GM23338 (cell line): ENCODE data around the gene MEF2A. TPM values are rescaled to one million over a fixed set of nuclear protein-coding genes. Genes with fewer than 3 reads are reported as not detected.

ENCODE experiments used
- ATAC-seq: fragments of 200-7000 bp; cut with Tn5 transposase; 3 replicates; pipeline ENCODE4 v1.9.1; 2020
- DNase-seq: peaks from one replicate; pipeline ENCODE4 v3.0.0-alpha.2; 2015; ENCODE audit warnings: low spot score
- H2AFZ ChIP-seq: fragments of 200-600 bp; sonication (generic); 2 replicates; pipeline ENCODE4 v1.8.0; 2016; ENCODE audit warnings: antibody characterized with exemption, mild to moderate bottlenecking, moderate library complexity
- H3F3A ChIP-seq: fragments of 200-600 bp; sonication (generic); replicated peaks from 2 replicates; pipeline ENCODE4 v1.8.0; 2017; ENCODE audit warnings: antibody characterized with exemption, mixed run types, low read depth
- H3K27ac ChIP-seq: fragments of 200-600 bp; sonication (generic); 2 replicates; pipeline ENCODE4 v1.6.1; 2016; ENCODE audit warnings: low read depth
- H3K27me3 ChIP-seq: fragments of 200-600 bp; sonication (generic); 2 replicates; pipeline ENCODE4 v1.8.0; 2016; ENCODE audit warnings: mild to moderate bottlenecking, mixed run types, moderate library complexity; ENCODE audit not compliant: insufficient read depth
- H3K36me3 ChIP-seq: fragments of 200-600 bp; sonication (generic); 2 replicates; pipeline ENCODE4 v1.8.0; 2016; ENCODE audit warnings: mild to moderate bottlenecking; ENCODE audit not compliant: insufficient read depth
- H3K4me1 ChIP-seq: fragments of 200-600 bp; sonication (generic); 2 replicates; pipeline ENCODE4 v1.8.0; 2016; ENCODE audit warnings: mild to moderate bottlenecking, moderate library complexity; ENCODE audit not compliant: insufficient read depth
- H3K4me2 ChIP-seq: fragments of 200-600 bp; sonication (generic); 2 replicates; pipeline ENCODE4 v1.7.1; 2017; ENCODE audit warnings: mixed run types
- H3K4me3 ChIP-seq: fragments of 200-600 bp; sonication (generic); 2 replicates; pipeline ENCODE4 v1.6.1; 2016; ENCODE audit warnings: mixed run types
- H3K79me2 ChIP-seq: fragments of 200-600 bp; sonication (generic); replicated peaks from 2 replicates; pipeline ENCODE4 v1.8.0; 2017; ENCODE audit warnings: mild to moderate bottlenecking; ENCODE audit not compliant: insufficient read depth
- H3K9me2 ChIP-seq: fragments of 200-600 bp; sonication (generic); 2 replicates; pipeline ENCODE4 v1.8.0; 2017; ENCODE audit not compliant: insufficient read depth
- H4K20me1 ChIP-seq: fragments of 200-600 bp; sonication (generic); replicated peaks from 2 replicates; pipeline ENCODE4 v1.8.0; 2017; ENCODE audit warnings: mild to moderate bottlenecking; ENCODE audit not compliant: insufficient read depth
- H3K27ac Mint-ChIP-seq: 2 replicates; pipeline ENCODE4 v1.8.0; 2020; ENCODE audit warnings: inconsistent platforms, mild to moderate bottlenecking, moderate library complexity, mixed read lengths
- H3K27me3 Mint-ChIP-seq: 3 replicates; pipeline ENCODE4 v1.8.0; 2022; ENCODE audit warnings: low read depth, mild to moderate bottlenecking, moderate library complexity, mixed read lengths, inconsistent platforms; ENCODE audit not compliant: insufficient read depth, poor library complexity
- H3K36me3 Mint-ChIP-seq: 3 replicates; pipeline ENCODE4 v1.8.0; 2021; ENCODE audit warnings: low read depth, mild to moderate bottlenecking, inconsistent platforms, moderate library complexity, mixed read lengths
- H3K4me1 Mint-ChIP-seq: 3 replicates; pipeline ENCODE4 v1.8.0; 2020; ENCODE audit warnings: mild to moderate bottlenecking, inconsistent platforms, mixed read lengths
- H3K4me3 Mint-ChIP-seq: 3 replicates; pipeline ENCODE4 v1.8.0; 2021; ENCODE audit warnings: moderate library complexity, mild to moderate bottlenecking, inconsistent platforms, mixed read lengths
- H3K9me3 Mint-ChIP-seq: 3 replicates; pipeline ENCODE4 v1.8.0; 2020; ENCODE audit warnings: moderate library complexity, mild to moderate bottlenecking, inconsistent platforms, mixed read lengths
- CREB1 ChIP-seq: fragments of 250-450 bp; sonication (Bioruptor Pico); IDR thresholded peaks from 2 replicates; pipeline ENCODE4 v1.5.0; 2020; ENCODE audit warnings: low read depth, mild to moderate bottlenecking, moderate library complexity
- CTCF ChIP-seq, 2 experiments: fragments of 200-600 bp in 1 of 2; sonication (generic) in 1 of 2; conservative IDR thresholded peaks; 2 replicates each; pipeline versions ENCODE4 v1.5.1 to v1.6.1; 2016 to 2017; ENCODE audit warnings: antibody characterized with exemption in 2 of 2, low read depth in 2 of 2, mild to moderate bottlenecking in 2 of 2, moderate library complexity in 1 of 2
- EZH2phosphoT487 ChIP-seq: fragments of 200-600 bp; sonication (generic); IDR thresholded peaks from one replicate; pipeline ENCODE4 v1.8.1; 2018; ENCODE audit warnings: antibody characterized with exemption; ENCODE audit not compliant: unreplicated experiment
- POLR2AphosphoS5 ChIP-seq: IDR thresholded peaks from 2 replicates; pipeline ENCODE4 v1.6.1; 2016; ENCODE audit warnings: antibody characterized with exemption, low read depth
- ZNF331 ChIP-seq: fragments of 250-450 bp; sonication (Bioruptor Pico); IDR thresholded peaks from 2 replicates; pipeline ENCODE4 v1.5.0; 2020; ENCODE audit warnings: low read depth, mild to moderate bottlenecking, moderate library complexity
- ZNF462 ChIP-seq: fragments of 250-450 bp; sonication (Bioruptor Pico); IDR thresholded peaks from 2 replicates; pipeline ENCODE4 v1.5.0; 2020; ENCODE audit warnings: mild to moderate bottlenecking, moderate library complexity
- polyA plus RNA-seq: library from polyadenylated mRNA; unstranded; fragments of >200 nt; fragmentation: Nextera tagmentation; extraction: Ambion mirVana; gene quantifications from 2 replicates; pipeline ENCODE4 v1.2.1, GENCODE V29; 2016
- total RNA-seq: library from RNA; depleted of rRNA; stranded (reverse); fragments of >200 nt; shearing (Covaris generic); gene quantifications from 2 replicates; pipeline ENCODE4 v1.2.3, GENCODE V29; 2014

Gene MEF2A
- total and polyA plus RNA-seq, 2 experiments from 2014 or later: 20.3 to 42.3 TPM

- H3K79me2 ChIP-seq: no peaks in the 10 kb centered on the region
- H3K4me3 ChIP-seq: no peak overlapping the region
- Mint-ChIP-seq H3K4me1 (peaks cover 30% of the 10 kb centered on the region), H3K9me3 (no peaks in the 10 kb centered on the region), H3K36me3 (peaks cover 10% of the 10 kb centered on the region; the same call in 2 of the 3 replicates), H3K27me3 (peaks cover 1% of the 10 kb centered on the region), H3K27ac (peak overlapping the region; percentile 91), H3K4me3 (no peak overlapping the region)
- H3F3A ChIP-seq: no peaks in the 10 kb centered on the region
- DNase-seq (peak; percentile 70), ATAC-seq (peak; percentile 92)
- H3K9me2 ChIP-seq: no peaks in the 10 kb centered on the region
- peaks cover 4% of the 10 kb centered on the region; the same call in 1 of the 2 replicates for H3K4me1 ChIP-seq
- H3K27me3 ChIP-seq: no peaks in the 10 kb centered on the region
- peaks cover 5% of the 10 kb centered on the region for H3K36me3 ChIP-seq
- no peak overlapping the region for H2AFZ ChIP-seq
- peak overlapping the region; percentile 66; the same call in 1 of the 2 replicates for H3K27ac ChIP-seq
- no peak overlapping the region for H3K4me2 ChIP-seq
- H4K20me1 ChIP-seq: no peaks in the 10 kb centered on the region; the same call in 1 of the 2 replicates
- TF ChIP-seq CREB1 (CRISPR knock-in tag) (no peak), CTCF (conservative IDR thresholded peaks at IDR 0.05; ENCODE audit: low read depth in 2 of 2) (peak; percentile 26 to 51; a peak in 3 of 4 replicates)
These were observed 146.6 kb downstream of the MEF2A start for GRCh38 chr15:99712415-99712814.

- Histone ChIP-seq H2AFZ (no peak overlapping the region), H3K4me1 (peaks cover 4% of the 10 kb centered on the region; the same call in 1 of the 2 replicates), H3K4me3 (no peak overlapping the region), H3K4me2 (no peak overlapping the region), H3F3A (no peaks in the 10 kb centered on the region), H3K36me3 (peaks cover 5% of the 10 kb centered on the region), H3K27ac (no peak overlapping the region), H3K9me2 (peaks cover 9% of the 10 kb centered on the region), H3K27me3 (no peaks in the 10 kb centered on the region), H4K20me1 (no peaks in the 10 kb centered on the region; the same call in 1 of the 2 replicates), H3K79me2 (no peaks in the 10 kb centered on the region)
- Mint-ChIP-seq H3K9me3 (no peaks in the 10 kb centered on the region), H3K27me3 (peaks cover 4% of the 10 kb centered on the region), H3K27ac (no peak overlapping the region), H3K36me3 (peaks cover 17% of the 10 kb centered on the region), H3K4me3 (no peak overlapping the region), H3K4me1 (peaks cover 31% of the 10 kb centered on the region)
- DNase-seq (no peak), ATAC-seq (peak; percentile 21; the same call in 2 of the 3 replicates)
- no peak for TF ChIP-seq CTCF (conservative IDR thresholded peaks at IDR 0.05; ENCODE audit: low read depth in 2 of 2)
- no peak for TF ChIP-seq POLR2AphosphoS5
- TF ChIP-seq CREB1 (CRISPR knock-in tag): no peak
- TF ChIP-seq EZH2phosphoT487: no peak
- no peak for TF ChIP-seq ZNF331 (CRISPR knock-in tag)
- no peak for TF ChIP-seq ZNF462 (CRISPR knock-in tag)
These were observed 150.8 kb downstream of the MEF2A start for GRCh38 chr15:99716540-99717095.
